Calu3 (cell line): ENCODE measurements around the gene DNHD1. TPM values are rescaled to one million over a fixed set of nuclear protein-coding genes. Genes with fewer than 3 reads are reported as not detected.

Experiments
- BruUV-seq: library from RNA; stranded (reverse); fragments of 400-500 nt; replicated peaks from 2 replicates; lab custom pipeline; 2021; lab: Mats Ljungman, UMichigan
- CTCF ChIA-PET: fragments of 300-600 bp; sonication (Branson Sonifier 250); formaldehyde crosslinking; loops from one replicate; lab custom pipeline; 2022; ENCODE audit warnings: antibody characterized with exemption; lab: Charles Lee
- DNase-seq: peaks from one replicate; pipeline ENCODE4 v3.0.0; 2022
- H3K27ac Mint-ChIP-seq: one replicate; pipeline ENCODE4 v1.8.0; 2022; ENCODE audit warnings: mixed read lengths; ENCODE audit not compliant: unreplicated experiment
- H3K27me3 Mint-ChIP-seq: one replicate; pipeline ENCODE4 v1.8.0; 2022; ENCODE audit warnings: mixed read lengths; ENCODE audit not compliant: unreplicated experiment
- H3K36me3 Mint-ChIP-seq: one replicate; pipeline ENCODE4 v1.8.0; 2022; ENCODE audit warnings: mild to moderate bottlenecking, moderate library complexity, mixed read lengths; ENCODE audit not compliant: insufficient read depth, unreplicated experiment
- H3K4me1 Mint-ChIP-seq: one replicate; pipeline ENCODE4 v1.8.0; 2022; ENCODE audit warnings: mild to moderate bottlenecking, low read depth, mixed read lengths; ENCODE audit not compliant: unreplicated experiment
- H3K4me3 Mint-ChIP-seq: one replicate; pipeline ENCODE4 v1.8.0; 2022; ENCODE audit warnings: mild to moderate bottlenecking, low read depth, moderate library complexity, mixed read lengths; ENCODE audit not compliant: unreplicated experiment
- H3K9me3 Mint-ChIP-seq: one replicate; pipeline ENCODE4 v1.8.0; 2022; ENCODE audit warnings: low read depth, mixed read lengths; ENCODE audit not compliant: unreplicated experiment
- intact Hi-C: fragments of 100-400 bp; cut with micrococcal nuclease; formaldehyde crosslinking; loops from one replicate; pipeline ENCODE4 v1.10.0; 2022; ENCODE audit not compliant: unreplicated experiment
- total RNA-seq: library from RNA; stranded (reverse); gene quantifications from 2 replicates; pipeline ENCODE4 v1.2.3, GENCODE V29; 2022
- TF ChIP-seq, protein P1 (sequence below): fragments of 200-600 bp; IDR thresholded peaks from one replicate; pipeline ENCODE4 v1.8.0; 2022; ENCODE audit warnings: antibody characterized with exemption; ENCODE audit not compliant: unreplicated experiment

The DNHD1 gene
- total RNA-seq, 1 experiment from 2014 or later = 41.2 TPM

- Mint-ChIP-seq H3K36me3 (peaks cover 9% of the 10 kb centered on the region), H3K4me3 (no peak overlapping the region), H3K9me3 (peaks cover 4% of the 10 kb centered on the region), H3K27me3 (no peaks in the 10 kb centered on the region), H3K4me1 (no peaks in the 10 kb centered on the region), H3K27ac (no peak overlapping the region)
- CTCF ChIA-PET = no interaction called here
- TF ChIP-seq, protein P1, sequence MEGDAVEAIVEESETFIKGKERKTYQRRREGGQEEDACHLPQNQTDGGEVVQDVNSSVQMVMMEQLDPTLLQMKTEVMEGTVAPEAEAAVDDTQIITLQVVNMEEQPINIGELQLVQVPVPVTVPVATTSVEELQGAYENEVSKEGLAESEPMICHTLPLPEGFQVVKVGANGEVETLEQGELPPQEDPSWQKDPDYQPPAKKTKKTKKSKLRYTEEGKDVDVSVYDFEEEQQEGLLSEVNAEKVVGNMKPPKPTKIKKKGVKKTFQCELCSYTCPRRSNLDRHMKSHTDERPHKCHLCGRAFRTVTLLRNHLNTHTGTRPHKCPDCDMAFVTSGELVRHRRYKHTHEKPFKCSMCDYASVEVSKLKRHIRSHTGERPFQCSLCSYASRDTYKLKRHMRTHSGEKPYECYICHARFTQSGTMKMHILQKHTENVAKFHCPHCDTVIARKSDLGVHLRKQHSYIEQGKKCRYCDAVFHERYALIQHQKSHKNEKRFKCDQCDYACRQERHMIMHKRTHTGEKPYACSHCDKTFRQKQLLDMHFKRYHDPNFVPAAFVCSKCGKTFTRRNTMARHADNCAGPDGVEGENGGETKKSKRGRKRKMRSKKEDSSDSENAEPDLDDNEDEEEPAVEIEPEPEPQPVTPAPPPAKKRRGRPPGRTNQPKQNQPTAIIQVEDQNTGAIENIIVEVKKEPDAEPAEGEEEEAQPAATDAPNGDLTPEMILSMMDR = no peak
- intact Hi-C loops = no loop called here
- no TSS peak for BruUV-seq
- DNase-seq = no peak
Measured at GRCh38 chr11:6578134-6578533, 81.1 kb downstream of the DNHD1 start.

GRCh38 chr11:6579681-6580080, 82.6 kb downstream of the DNHD1 start:
- Mint-ChIP-seq H3K27ac (no peak overlapping the region), H3K36me3 (peaks cover 9% of the 10 kb centered on the region), H3K27me3 (no peaks in the 10 kb centered on the region), H3K4me3 (no peak overlapping the region), H3K9me3 (peaks cover 8% of the 10 kb centered on the region), H3K4me1 (no peaks in the 10 kb centered on the region)
- TF ChIP-seq, protein P1 = no peak
- CTCF ChIA-PET = no interaction called here
- intact Hi-C loops = no loop called here
- DNase-seq = no peak
- no TSS peak for BruUV-seq

DNA sequence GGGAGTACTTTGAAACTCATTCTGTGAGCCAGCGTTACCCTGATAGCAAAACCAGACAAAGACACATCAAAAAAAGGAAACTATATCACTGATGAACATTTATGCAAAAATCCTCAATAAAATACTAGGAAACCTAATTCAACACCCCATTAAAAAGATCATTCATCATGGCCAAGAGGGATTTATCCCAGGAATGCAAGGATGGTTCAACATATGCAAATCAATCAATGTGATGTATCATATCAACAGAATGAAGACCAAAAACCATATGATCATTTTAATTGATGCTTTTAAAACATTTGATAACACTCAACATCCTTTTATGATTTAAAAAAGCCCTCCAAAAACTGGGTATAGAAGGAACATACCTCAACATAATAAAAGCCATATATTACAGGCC, 86.5 kb downstream of the DNHD1 start:
- CTCF ChIA-PET = no interaction called here
- H3K27ac Mint-ChIP-seq = no peak overlapping the region
- H3K4me1 Mint-ChIP-seq = no peaks in the 10 kb centered on the region
- no peak overlapping the region for H3K4me3 Mint-ChIP-seq
- DNase-seq = no peak
- no peaks in the 10 kb centered on the region for H3K27me3 Mint-ChIP-seq
- H3K36me3 Mint-ChIP-seq = peaks cover 9% of the 10 kb centered on the region
- TF ChIP-seq, protein P1 = no peak
- peaks cover 8% of the 10 kb centered on the region for H3K9me3 Mint-ChIP-seq
- intact Hi-C loops = no loop called here
- no TSS peak for BruUV-seq

DNA sequence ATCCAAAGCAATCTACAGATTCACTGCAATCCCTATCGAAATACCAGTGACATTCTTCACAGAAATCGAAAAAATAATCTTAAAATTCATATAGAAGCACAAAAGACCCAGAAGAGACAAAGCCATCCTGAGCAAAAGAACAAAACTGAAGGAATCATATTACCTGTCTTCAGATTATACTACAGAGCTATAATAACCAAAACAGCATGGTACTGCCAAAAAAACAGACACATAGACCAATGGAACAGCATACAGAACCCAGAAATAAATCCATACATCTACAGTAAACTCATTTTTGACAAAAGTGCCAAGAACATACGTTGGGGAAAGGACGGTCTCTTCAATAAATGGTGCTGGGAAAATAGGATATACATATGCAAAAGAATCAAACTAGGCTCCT, 87.4 kb downstream of the DNHD1 start:
- no TSS peak for BruUV-seq

More for the DNA sequence above, 87.4 kb downstream of the DNHD1 start:
- no peaks in the 10 kb centered on the region for H3K4me1 Mint-ChIP-seq
- H3K27ac Mint-ChIP-seq = no peak overlapping the region
- H3K9me3 Mint-ChIP-seq = peaks cover 8% of the 10 kb centered on the region
- intact Hi-C loops = no loop called here
- H3K4me3 Mint-ChIP-seq = no peak overlapping the region
- TF ChIP-seq, protein P1 = no peak
- DNase-seq = no peak
- CTCF ChIA-PET = no interaction called here
- no peaks in the 10 kb centered on the region for H3K27me3 Mint-ChIP-seq
- peaks cover 9% of the 10 kb centered on the region for H3K36me3 Mint-ChIP-seq
